ENCODE measurements around the gene ASRGL1. TPM values are rescaled to one million over a fixed set of nuclear protein-coding genes. Genes with fewer than 3 reads are reported as not detected.
A peak's percentile ranks its signal among the peaks of the same experiment; 100 is the strongest.

ASRGL1 gene
- total and polyA plus RNA-seq, 10 donors = 2.9 to 23.4 (median 5.1) TPM

DNA sequence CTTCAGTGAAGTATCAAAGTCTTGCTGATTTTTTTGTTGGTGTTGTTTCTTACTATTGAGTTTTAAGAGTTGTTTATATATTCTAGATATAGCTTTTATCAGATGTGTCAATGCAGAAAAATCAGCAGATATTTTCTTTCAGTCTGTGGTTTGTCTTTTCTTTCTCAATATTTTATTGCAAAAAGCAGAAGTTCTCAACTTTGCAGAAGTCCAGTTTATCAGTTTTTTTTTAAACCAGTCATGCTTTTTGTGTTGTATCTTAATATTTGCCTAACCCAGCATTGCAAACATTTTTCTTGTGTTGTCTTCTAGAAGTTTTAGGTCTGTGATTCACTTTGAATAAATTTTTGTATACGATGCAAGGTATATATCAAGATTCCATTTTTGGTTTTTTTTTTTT is 7.0 kb downstream of the ASRGL1 start:
- no peak for DNase-seq
- 44 to 83% (median 55%) methylated on average over 1 of the region's 1 CpG for WGBS, 5 donors
- intact Hi-C loops (cut with DNase I; ENCODE audit: low total_unique reads) = loop anchor here (5.0 kb wide), 1 partner anchor 33 kb away; no protein-coding TSS in a partner anchor
- H3K9me3 ChIP-seq = no peaks in the 10 kb centered on the region
- peak overlapping the region in 6 of 8 donors; percentile 55 to 76 (median 66) for H3K27ac ChIP-seq
- no peaks in the 10 kb centered on the region for H3K36me3 ChIP-seq
- H3K4me1 ChIP-seq = peaks cover 0 to 37% (median 18%) of the 10 kb centered on the region in 6 donors
- no peak overlapping the region for H3K4me3 ChIP-seq
- H3K27me3 ChIP-seq (replicated peaks in 1 of 7) = no peaks in the 10 kb centered on the region
- TF ChIP-seq POLR2AphosphoS5 (IDR thresholded peaks at IDR 0.05) (no peak), POLR2A (IDR thresholded peaks at IDR 0.05) (no peak)
- TF ChIP-seq, protein P1, sequence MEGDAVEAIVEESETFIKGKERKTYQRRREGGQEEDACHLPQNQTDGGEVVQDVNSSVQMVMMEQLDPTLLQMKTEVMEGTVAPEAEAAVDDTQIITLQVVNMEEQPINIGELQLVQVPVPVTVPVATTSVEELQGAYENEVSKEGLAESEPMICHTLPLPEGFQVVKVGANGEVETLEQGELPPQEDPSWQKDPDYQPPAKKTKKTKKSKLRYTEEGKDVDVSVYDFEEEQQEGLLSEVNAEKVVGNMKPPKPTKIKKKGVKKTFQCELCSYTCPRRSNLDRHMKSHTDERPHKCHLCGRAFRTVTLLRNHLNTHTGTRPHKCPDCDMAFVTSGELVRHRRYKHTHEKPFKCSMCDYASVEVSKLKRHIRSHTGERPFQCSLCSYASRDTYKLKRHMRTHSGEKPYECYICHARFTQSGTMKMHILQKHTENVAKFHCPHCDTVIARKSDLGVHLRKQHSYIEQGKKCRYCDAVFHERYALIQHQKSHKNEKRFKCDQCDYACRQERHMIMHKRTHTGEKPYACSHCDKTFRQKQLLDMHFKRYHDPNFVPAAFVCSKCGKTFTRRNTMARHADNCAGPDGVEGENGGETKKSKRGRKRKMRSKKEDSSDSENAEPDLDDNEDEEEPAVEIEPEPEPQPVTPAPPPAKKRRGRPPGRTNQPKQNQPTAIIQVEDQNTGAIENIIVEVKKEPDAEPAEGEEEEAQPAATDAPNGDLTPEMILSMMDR (IDR thresholded peaks at IDR 0.05 in 8 of 11, conservative IDR thresholded peaks at IDR 0.05 in 3 of 11) = no peak

DNA sequence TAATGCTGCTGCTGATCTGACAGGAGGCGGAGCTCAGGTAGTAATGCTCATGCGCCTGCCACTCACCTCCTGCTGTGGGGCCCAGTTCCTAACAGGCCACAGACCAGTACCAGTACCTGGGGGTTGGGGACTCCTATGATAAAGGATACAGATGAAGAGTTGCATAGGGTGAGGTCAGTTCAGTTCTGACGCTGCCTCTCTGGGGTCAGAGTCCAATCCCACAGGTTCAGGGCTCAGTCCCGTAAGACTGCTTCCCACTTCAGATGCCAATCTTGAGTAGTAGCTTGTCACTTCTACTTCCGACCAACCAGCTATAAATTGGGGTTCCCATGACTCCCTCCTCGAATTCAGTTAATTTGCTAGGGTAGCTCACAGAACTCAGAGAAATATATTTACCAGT is 8.6 kb downstream of the ASRGL1 start:
- Histone ChIP-seq H3K4me3 (no peak overlapping the region), H3K27ac (no peak overlapping the region), H3K27me3 (replicated peaks in 1 of 7) (no peaks in the 10 kb centered on the region), H3K4me1 (peaks cover 0 to 21% (median 8%) of the 10 kb centered on the region in 6 donors), H3K9me3 (no peaks in the 10 kb centered on the region), H3K36me3 (no peaks in the 10 kb centered on the region)
- TF ChIP-seq POLR2A (IDR thresholded peaks at IDR 0.05) (no peak), POLR2AphosphoS5 (IDR thresholded peaks at IDR 0.05) (no peak)
- TF ChIP-seq, protein P1 (IDR thresholded peaks at IDR 0.05 in 8 of 11, conservative IDR thresholded peaks at IDR 0.05 in 3 of 11) = no peak
- DNase-seq = no peak
- 88 to 97% (median 96%) methylated on average over 6 of the region's 6 CpGs for WGBS, 5 donors
- intact Hi-C loops (cut with DNase I; ENCODE audit: low total_unique reads) = no loop called here

DNA sequence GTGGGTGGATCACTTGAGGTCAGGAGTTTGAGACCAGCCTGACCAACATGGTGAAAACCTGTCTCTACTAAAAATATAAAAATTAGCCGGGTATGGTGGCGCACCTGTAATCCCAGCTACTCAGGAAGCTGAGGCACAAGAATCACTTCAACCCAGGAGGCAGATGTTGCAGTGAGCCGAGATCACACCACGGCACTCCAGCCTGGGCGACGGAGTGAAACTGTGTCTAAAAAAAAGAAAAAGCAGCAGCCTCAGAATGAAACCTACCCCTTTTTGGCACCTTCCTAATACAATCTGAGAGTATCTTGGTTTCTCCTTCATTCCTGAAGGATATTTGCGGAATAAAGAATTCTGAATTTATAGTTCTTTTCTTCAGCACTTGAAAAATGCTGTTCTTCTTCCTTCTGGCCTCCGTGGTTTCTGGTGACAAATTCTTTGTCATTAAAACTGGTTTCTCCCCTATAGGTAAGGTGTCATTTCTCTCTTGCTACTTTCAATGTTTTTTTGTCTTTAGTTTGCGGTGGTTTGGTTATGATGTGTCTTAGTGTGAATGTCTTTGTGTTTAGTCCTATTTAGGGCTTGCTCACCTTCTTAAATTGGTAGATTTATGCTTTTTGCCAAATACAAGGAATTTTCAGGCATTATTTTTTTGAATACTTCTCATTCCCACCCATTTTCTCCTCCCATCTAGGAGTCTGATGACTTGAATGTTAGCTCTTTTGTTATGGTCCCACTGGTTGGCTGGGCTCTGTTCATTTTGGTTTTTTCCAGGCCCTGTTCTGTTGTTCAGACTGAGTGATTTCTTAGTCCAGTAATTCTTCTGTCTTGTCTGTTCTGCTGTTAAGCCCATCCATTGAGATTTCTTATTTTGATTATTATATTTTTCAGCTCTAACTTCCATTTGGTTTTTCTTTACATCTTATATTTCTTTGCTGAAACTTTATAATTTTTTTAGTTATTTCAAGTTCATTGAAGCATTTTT is 15.4 kb downstream of the ASRGL1 start:
- TF ChIP-seq POLR2A (IDR thresholded peaks at IDR 0.05) = no peak
- no peak for TF ChIP-seq POLR2AphosphoS5 (IDR thresholded peaks at IDR 0.05)
- TF ChIP-seq, protein P1 (IDR thresholded peaks at IDR 0.05 in 8 of 11, conservative IDR thresholded peaks at IDR 0.05 in 3 of 11) = no peak
- Histone ChIP-seq H3K27me3 (replicated peaks in 1 of 7) (no peaks in the 10 kb centered on the region), H3K4me1 (no peaks in the 10 kb centered on the region), H3K27ac (no peak overlapping the region), H3K4me3 (no peak overlapping the region), H3K36me3 (peaks cover 0 to 5% (median 0%) of the 10 kb centered on the region in 6 donors), H3K9me3 (no peaks in the 10 kb centered on the region)
- 71 to 81% (median 79%) methylated on average over 9 of the region's 9 CpGs for WGBS, 5 donors
- intact Hi-C loops (cut with DNase I; ENCODE audit: low total_unique reads) = no loop called here
- DNase-seq = no peak

DNA sequence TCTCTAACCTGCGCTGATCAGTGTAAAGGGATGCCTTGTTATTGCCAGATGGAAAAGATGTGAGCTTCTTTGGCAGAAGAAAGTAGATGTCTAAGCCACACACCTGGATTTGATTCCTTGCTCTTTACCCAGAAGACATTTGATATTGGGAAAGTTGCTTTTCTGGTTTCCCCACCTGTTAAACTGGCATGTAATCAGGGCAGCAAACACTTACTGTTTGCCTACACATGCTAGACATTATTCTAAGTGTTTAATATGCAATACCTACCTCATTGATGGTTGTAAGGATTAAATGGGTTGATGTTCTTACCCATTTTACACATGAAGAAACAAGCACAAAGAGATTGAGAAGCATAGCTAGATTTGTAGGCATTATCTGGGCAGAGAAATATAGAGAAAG is 16.6 kb downstream of the ASRGL1 start:
- DNase-seq = no peak
- H3K4me3 ChIP-seq = no peak overlapping the region
- H3K9me3 ChIP-seq = no peaks in the 10 kb centered on the region
- peaks cover 0 to 16% (median 0%) of the 10 kb centered on the region in 6 donors for H3K36me3 ChIP-seq
- WGBS, 5 donors = 93 to 100% (median 96%) methylated on average over 1 of the region's 1 CpG
- H3K27ac ChIP-seq = no peak overlapping the region
- H3K27me3 ChIP-seq (replicated peaks in 1 of 7) = no peaks in the 10 kb centered on the region
- intact Hi-C loops (cut with DNase I; ENCODE audit: low total_unique reads) = no loop called here
- no peaks in the 10 kb centered on the region for H3K4me1 ChIP-seq
- TF ChIP-seq POLR2A (IDR thresholded peaks at IDR 0.05) = no peak
- TF ChIP-seq POLR2AphosphoS5 (IDR thresholded peaks at IDR 0.05) = no peak
- TF ChIP-seq, protein P1 (IDR thresholded peaks at IDR 0.05 in 8 of 11, conservative IDR thresholded peaks at IDR 0.05 in 3 of 11) = no peak
